B cell (primary cell): Measurements from ENCODE around the gene MAL. TPM values are rescaled to one million over a fixed set of nuclear protein-coding genes. Genes with fewer than 3 reads are reported as not detected.

Source experiments
- ATAC-seq: fragments of 200-7000 bp; cut with Tn5 transposase; one replicate; pipeline ENCODE4 v1.10.0; 2021; ENCODE audit warnings: low read depth, mild to moderate bottlenecking, moderate number of reproducible peaks, moderate library complexity
- CTCF ChIA-PET: fragments of 350-600 bp; sonication (Branson Sonifier 250); formaldehyde crosslinking; loops from one replicate; lab custom pipeline; 2021; ENCODE audit warnings: antibody characterized with exemption, inconsistent platforms; lab: Charles Lee
- POLR2A ChIA-PET: fragments of 350-600 bp; sonication (Branson Sonifier 250); formaldehyde crosslinking; loops from one replicate; lab custom pipeline; 2021; ENCODE audit warnings: antibody characterized with exemption; lab: Charles Lee
- DNase-seq: peaks from one replicate; pipeline ENCODE4 v3.0.0; 2013
- H2AFZ ChIP-seq: 2 replicates; pipeline ENCODE4 v1.6.1; 2012; ENCODE audit warnings: mild to moderate bottlenecking, low read depth, low read length; ENCODE audit not compliant: insufficient read depth, poor library complexity, severe bottlenecking
- H3K27ac ChIP-seq, 2 donors: 1 replicate in 1 of 2; 2 replicates in 1 of 2; pipeline ENCODE4 v1.5.1; 2012 to 2013; ENCODE audit warnings: low read length in 2 of 2, mild to moderate bottlenecking in 2 of 2, moderate library complexity in 1 of 2
- H3K27me3 ChIP-seq, 4 experiments: fragments of 200-600 bp in 1 of 4; sonication (generic) in 1 of 4; replicated peaks in 1 of 4; 1 replicate in 2 of 4; 2 replicates in 2 of 4; pipeline versions ENCODE4 v1.6.1 to v1.7.0; 2013 to 2016; ENCODE audit warnings: low read length in 3 of 4, mild to moderate bottlenecking in 2 of 4, mixed read lengths in 1 of 4, moderate library complexity in 1 of 4; ENCODE audit not compliant: insufficient read depth in 4 of 4, control insufficient read depth in 3 of 4; ENCODE audit errors: control extremely low read depth in 1 of 4
- H3K36me3 ChIP-seq, 2 experiments: replicated peaks in 1 of 2; 1 replicate in 1 of 2; 2 replicates in 1 of 2; pipeline versions ENCODE4 v1.6.1 to v1.7.1; 2013; ENCODE audit warnings: low read length in 1 of 2; ENCODE audit not compliant: insufficient read depth in 2 of 2, control insufficient read depth in 1 of 2; ENCODE audit errors: control extremely low read depth in 1 of 2, extremely low read depth in 1 of 2
- H3K4me1 ChIP-seq, 2 donors: fragments of 200-600 bp in 1 of 2; sonication (generic) in 1 of 2; 1 replicate in 1 of 2; 2 replicates in 1 of 2; pipeline versions ENCODE4 v1.5.1 to v1.6.1; 2013 to 2017; ENCODE audit warnings: low read length in 2 of 2; ENCODE audit not compliant: control insufficient read depth in 2 of 2, insufficient read depth in 2 of 2
- H3K4me2 ChIP-seq: replicated peaks from 2 replicates; pipeline ENCODE3; 2012; ENCODE audit warnings: mild to moderate bottlenecking, low read depth, low read length; ENCODE audit not compliant: poor library complexity, severe bottlenecking
- H3K4me3 ChIP-seq, 5 experiments: fragments of 200-600 bp in 1 of 5; sonication (generic) in 1 of 5; 1 replicate in 3 of 5; 2 replicates in 2 of 5; pipeline versions ENCODE4 v1.5.1 to v1.7.0; 2011 to 2016; ENCODE audit warnings: low read length in 4 of 5, mild to moderate bottlenecking in 4 of 5, low read depth in 2 of 5, control low read depth in 1 of 5, moderate library complexity in 1 of 5; ENCODE audit not compliant: insufficient read depth in 1 of 5; ENCODE audit errors: control extremely low read depth in 1 of 5, extremely low read depth in 1 of 5
- H3K79me2 ChIP-seq: fragments of 200-600 bp; sonication (generic); one replicate; pipeline ENCODE4 v1.6.0; 2016; ENCODE audit warnings: low read length; ENCODE audit not compliant: control insufficient read depth, insufficient read depth
- H3K9ac ChIP-seq: fragments of 200-600 bp; sonication (generic); 2 replicates; pipeline ENCODE4 v1.6.1; 2017; ENCODE audit warnings: mild to moderate bottlenecking, low read length, moderate library complexity
- H3K9me3 ChIP-seq, 3 donors: one replicate each; pipeline versions ENCODE4 v1.6.1 to v1.7.1; 2013; ENCODE audit warnings: low read length in 2 of 3; ENCODE audit not compliant: control insufficient read depth in 2 of 3, insufficient read depth in 1 of 3; ENCODE audit errors: control extremely low read depth in 1 of 3
- H4K20me1 ChIP-seq: 2 replicates; pipeline ENCODE4 v1.6.0; 2012; ENCODE audit warnings: mild to moderate bottlenecking, low read length; ENCODE audit not compliant: insufficient read depth, control insufficient read depth, poor library complexity, severe bottlenecking
- H3K27ac Mint-ChIP-seq: one replicate; pipeline ENCODE4 v1.8.0; 2021; ENCODE audit warnings: mixed read lengths
- H3K27me3 Mint-ChIP-seq: one replicate; pipeline ENCODE4 v1.8.0; 2021; ENCODE audit warnings: mixed read lengths
- H3K4me1 Mint-ChIP-seq: one replicate; pipeline ENCODE4 v1.8.0; 2021; ENCODE audit warnings: mixed read lengths
- H3K4me3 Mint-ChIP-seq: one replicate; pipeline ENCODE4 v1.8.0; 2021; ENCODE audit warnings: mixed read lengths
- H3K9me3 Mint-ChIP-seq: one replicate; pipeline ENCODE4 v1.8.0; 2022; ENCODE audit warnings: mixed read lengths; ENCODE audit not compliant: insufficient read depth
- CTCF ChIP-seq: fragments of 200-600 bp; IDR thresholded peaks from one replicate; pipeline ENCODE4 v1.8.0; 2022; ENCODE audit warnings: antibody characterized with exemption, mild to moderate bottlenecking
- EZH2 ChIP-seq: IDR thresholded peaks from 2 replicates; pipeline ENCODE4 v1.6.1; 2012; ENCODE audit warnings: borderline replicate concordance, low read depth, mild to moderate bottlenecking, moderate library complexity, low read length; ENCODE audit not compliant: insufficient read depth, poor library complexity, severe bottlenecking
- whole genome bisulfite sequencing: methylation state at CpG from one replicate; pipeline ENCODE4 v1.1.5; 2013; ENCODE audit warnings: missing lambda C conversion rate; ENCODE audit not compliant: insufficient coverage; 5-methylcytosine and 5-hydroxymethylcytosine counted together
- intact Hi-C: fragments of 100-400 bp; cut with micrococcal nuclease; formaldehyde crosslinking; loops from one replicate; pipeline ENCODE4 v1.10.0; 2022
- polyA plus RNA-seq: library from polyadenylated mRNA; depleted of rRNA; stranded (reverse); fragments of >200 nt; gene quantifications from 2 replicates; pipeline ENCODE4 v1.2.3, GENCODE V29; 2012
- total RNA-seq, 2 donors: library from RNA; stranded (reverse); fragments of 120-200 nt in 1 of 2; gene quantifications; 1 replicate in 1 of 2; 2 replicates in 1 of 2; pipeline versions ENCODE4 v1.2.3 to v1.2.4, GENCODE V29; 2013 to 2022

MAL gene
- total and polyA plus RNA-seq, 2 donors (not counting 1 experiment from before 2014, with no cell fraction given) = 0.74 to 3.0 TPM

- Histone ChIP-seq H4K20me1 (no peaks in the 10 kb centered on the region), H3K36me3 (no peaks in the 10 kb centered on the region), H3K4me3 (no peak overlapping the region), H3K79me2 (no peaks in the 10 kb centered on the region), H3K9me3 (peaks cover 0 to 9% (median 0%) of the 10 kb centered on the region in 3 donors), H3K27me3 (peaks cover 0 to 45% (median 19%) of the 10 kb centered on the region in 4 experiments), H3K4me2 (no peak overlapping the region), H2AFZ (no peak overlapping the region), H3K27ac (no peak overlapping the region), H3K9ac (no peak overlapping the region), H3K4me1 (peaks cover 9 to 15% of the 10 kb centered on the region in 2 donors)
- Mint-ChIP-seq H3K4me1 (peaks cover 5% of the 10 kb centered on the region), H3K27ac (no peak overlapping the region), H3K9me3 (no peaks in the 10 kb centered on the region), H3K4me3 (peak overlapping the region; percentile 2), H3K27me3 (peaks cover 55% of the 10 kb centered on the region)
- WGBS = 91% methylated on average over 6 of the region's 11 CpGs
- intact Hi-C loops = no loop called here
- ChIA-PET CTCF (interaction anchor here (0.6 kb wide), 1 partner anchor 55 kb away, joined by 3 read pairs; no protein-coding TSS in a partner anchor), POLR2A (no interaction called here)
- TF ChIP-seq CTCF (no peak), EZH2 (no peak)
- DNase-seq = no peak
- no peak for ATAC-seq
Measured at GRCh38 chr2:95024371-95024770, 1.1 kb upstream of the MAL start.

- Histone ChIP-seq H3K4me3 (no peak overlapping the region), H3K4me1 (peaks cover 9 to 15% of the 10 kb centered on the region in 2 donors), H2AFZ (no peak overlapping the region), H3K9ac (no peak overlapping the region), H3K27ac (no peak overlapping the region), H3K27me3 (peaks cover 0 to 45% (median 19%) of the 10 kb centered on the region in 4 experiments), H3K79me2 (no peaks in the 10 kb centered on the region), H4K20me1 (no peaks in the 10 kb centered on the region), H3K4me2 (peak overlapping the region; percentile 67), H3K9me3 (peaks cover 0 to 9% (median 0%) of the 10 kb centered on the region in 3 donors), H3K36me3 (no peaks in the 10 kb centered on the region)
- ChIA-PET POLR2A (no interaction called here), CTCF (interaction anchor here (0.7 kb wide), 1 partner anchor 8 kb away, joined by 3 read pairs; no protein-coding TSS in a partner anchor)
- peaks cover 60% of the 10 kb centered on the region for H3K27me3 Mint-ChIP-seq
- TF ChIP-seq CTCF (no peak), EZH2 (no peak)
- no peak for DNase-seq
- no peaks in the 10 kb centered on the region for H3K9me3 Mint-ChIP-seq
- WGBS = 14% methylated on average over 30 of the region's 30 CpGs
- no peak overlapping the region for H3K27ac Mint-ChIP-seq
- H3K4me3 Mint-ChIP-seq = no peak overlapping the region
- intact Hi-C loops = no loop called here
- no peak for ATAC-seq
- H3K4me1 Mint-ChIP-seq = peaks cover 5% of the 10 kb centered on the region
Measured at GRCh38 chr2:95024960-95025405, 525 bp upstream of the MAL start.
